ENCODE data around the gene CYP17A1. TPM values are rescaled to one million over a fixed set of nuclear protein-coding genes. Genes with fewer than 3 reads are reported as not detected.

CYP17A1 gene
- total RNA-seq, 1 experiment from 2014 or later, result 2.1 TPM

DNA sequence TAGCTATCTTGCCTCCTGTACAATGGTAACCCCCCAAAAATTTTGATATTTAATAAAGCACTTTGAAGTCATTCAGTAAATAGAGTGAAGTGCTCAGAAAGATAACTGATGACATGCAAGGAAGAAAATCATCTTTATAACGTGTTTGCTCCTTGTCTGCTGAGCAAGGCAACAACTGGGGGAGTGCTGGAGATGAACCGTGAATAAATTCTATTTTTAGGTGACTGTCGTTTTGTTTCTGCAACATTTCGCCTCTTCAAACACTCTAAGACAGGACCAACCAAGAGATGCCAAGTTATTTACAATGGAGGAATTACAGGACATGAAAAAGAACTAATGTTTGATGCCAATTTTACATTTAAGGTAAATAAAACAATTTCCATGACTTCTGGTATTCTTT, 41.4 kb upstream of the CYP17A1 start:
- no peak for TF ChIP-seq SIN3A (IDR thresholded peaks at IDR 0.05; ENCODE audit: borderline replicate concordance, insufficient read depth, low read depth, low read length)
- intact Hi-C loops (cut with micrococcal nuclease; ENCODE audit: unreplicated experiment), result no loop called here
- Histone ChIP-seq H3K4me1 (ENCODE audit: control insufficient read depth, insufficient read depth, low read length) (no peaks in the 10 kb centered on the region), H3K27me3 (ENCODE audit: control insufficient read depth, insufficient read depth, low read length) (no peaks in the 10 kb centered on the region), H3K27ac (ENCODE audit: low read length) (no peak overlapping the region), H3K9me3 (ENCODE audit: control insufficient read depth, insufficient read depth, low read depth, low read length) (no peaks in the 10 kb centered on the region), H3K36me3 (ENCODE audit: control insufficient read depth, insufficient read depth, low read length) (no peaks in the 10 kb centered on the region), H3K4me3 (ENCODE audit: low read depth in 2 of 2, low read length in 2 of 2) (no peak overlapping the region)
- BruUV-seq (replicated peaks), result no TSS peak
- ChIA-PET CTCF (no interaction called here), POLR2A (no interaction called here)
- ATAC-seq (no peak), DNase-seq (ENCODE audit: low read depth, low spot score) (no peak)
- in situ Hi-C loops (cut with HindIII; ENCODE audit: low pct_unique_long_range_greater_than_20kb, low sequenced_read_pairs), result no loop called here

DNA sequence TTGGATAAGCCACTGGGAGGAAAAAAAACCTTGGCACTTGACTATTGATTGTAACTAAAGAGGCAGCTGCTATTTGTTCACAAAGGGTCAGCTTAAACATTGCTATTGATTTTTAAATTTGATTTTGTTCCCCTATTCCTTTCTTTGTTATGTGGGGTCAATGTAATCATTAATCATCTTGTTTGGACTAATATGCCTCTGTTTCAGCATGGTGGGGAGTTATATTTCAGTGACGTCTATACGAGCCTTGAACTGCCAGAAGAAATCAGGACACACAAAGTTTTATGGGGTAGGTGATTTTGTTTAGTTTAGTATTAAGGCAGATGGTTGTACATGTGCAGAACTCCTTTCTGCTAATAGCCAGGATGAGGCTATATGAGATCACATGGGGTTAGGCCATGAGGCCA, 39.5 kb upstream of the CYP17A1 start:
- ChIA-PET POLR2A (no interaction called here), CTCF (no interaction called here)
- Histone ChIP-seq H3K9me3 (ENCODE audit: control insufficient read depth, insufficient read depth, low read depth, low read length) (no peaks in the 10 kb centered on the region), H3K27ac (ENCODE audit: low read length) (no peak overlapping the region), H3K4me3 (ENCODE audit: low read depth in 2 of 2, low read length in 2 of 2) (no peak overlapping the region), H3K27me3 (ENCODE audit: control insufficient read depth, insufficient read depth, low read length) (no peaks in the 10 kb centered on the region), H3K36me3 (ENCODE audit: control insufficient read depth, insufficient read depth, low read length) (no peaks in the 10 kb centered on the region), H3K4me1 (ENCODE audit: control insufficient read depth, insufficient read depth, low read length) (no peaks in the 10 kb centered on the region)
- in situ Hi-C loops (cut with HindIII; ENCODE audit: low pct_unique_long_range_greater_than_20kb, low sequenced_read_pairs) (no loop called here), intact Hi-C loops (cut with micrococcal nuclease; ENCODE audit: unreplicated experiment) (no loop called here)
- TF ChIP-seq TCF7L2 (IDR thresholded peaks at IDR 0.05; ENCODE audit: low read depth, low read length) (no peak), POLR2AphosphoS5 (IDR thresholded peaks at IDR 0.05; ENCODE audit: low read depth, low read length) (no peak), SIN3A (IDR thresholded peaks at IDR 0.05; ENCODE audit: borderline replicate concordance, insufficient read depth, low read depth, low read length) (no peak)
- TF ChIP-seq, protein P1, sequence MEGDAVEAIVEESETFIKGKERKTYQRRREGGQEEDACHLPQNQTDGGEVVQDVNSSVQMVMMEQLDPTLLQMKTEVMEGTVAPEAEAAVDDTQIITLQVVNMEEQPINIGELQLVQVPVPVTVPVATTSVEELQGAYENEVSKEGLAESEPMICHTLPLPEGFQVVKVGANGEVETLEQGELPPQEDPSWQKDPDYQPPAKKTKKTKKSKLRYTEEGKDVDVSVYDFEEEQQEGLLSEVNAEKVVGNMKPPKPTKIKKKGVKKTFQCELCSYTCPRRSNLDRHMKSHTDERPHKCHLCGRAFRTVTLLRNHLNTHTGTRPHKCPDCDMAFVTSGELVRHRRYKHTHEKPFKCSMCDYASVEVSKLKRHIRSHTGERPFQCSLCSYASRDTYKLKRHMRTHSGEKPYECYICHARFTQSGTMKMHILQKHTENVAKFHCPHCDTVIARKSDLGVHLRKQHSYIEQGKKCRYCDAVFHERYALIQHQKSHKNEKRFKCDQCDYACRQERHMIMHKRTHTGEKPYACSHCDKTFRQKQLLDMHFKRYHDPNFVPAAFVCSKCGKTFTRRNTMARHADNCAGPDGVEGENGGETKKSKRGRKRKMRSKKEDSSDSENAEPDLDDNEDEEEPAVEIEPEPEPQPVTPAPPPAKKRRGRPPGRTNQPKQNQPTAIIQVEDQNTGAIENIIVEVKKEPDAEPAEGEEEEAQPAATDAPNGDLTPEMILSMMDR (IDR thresholded peaks at IDR 0.05), result no peak
- TF ChIP-seq, protein P2, sequence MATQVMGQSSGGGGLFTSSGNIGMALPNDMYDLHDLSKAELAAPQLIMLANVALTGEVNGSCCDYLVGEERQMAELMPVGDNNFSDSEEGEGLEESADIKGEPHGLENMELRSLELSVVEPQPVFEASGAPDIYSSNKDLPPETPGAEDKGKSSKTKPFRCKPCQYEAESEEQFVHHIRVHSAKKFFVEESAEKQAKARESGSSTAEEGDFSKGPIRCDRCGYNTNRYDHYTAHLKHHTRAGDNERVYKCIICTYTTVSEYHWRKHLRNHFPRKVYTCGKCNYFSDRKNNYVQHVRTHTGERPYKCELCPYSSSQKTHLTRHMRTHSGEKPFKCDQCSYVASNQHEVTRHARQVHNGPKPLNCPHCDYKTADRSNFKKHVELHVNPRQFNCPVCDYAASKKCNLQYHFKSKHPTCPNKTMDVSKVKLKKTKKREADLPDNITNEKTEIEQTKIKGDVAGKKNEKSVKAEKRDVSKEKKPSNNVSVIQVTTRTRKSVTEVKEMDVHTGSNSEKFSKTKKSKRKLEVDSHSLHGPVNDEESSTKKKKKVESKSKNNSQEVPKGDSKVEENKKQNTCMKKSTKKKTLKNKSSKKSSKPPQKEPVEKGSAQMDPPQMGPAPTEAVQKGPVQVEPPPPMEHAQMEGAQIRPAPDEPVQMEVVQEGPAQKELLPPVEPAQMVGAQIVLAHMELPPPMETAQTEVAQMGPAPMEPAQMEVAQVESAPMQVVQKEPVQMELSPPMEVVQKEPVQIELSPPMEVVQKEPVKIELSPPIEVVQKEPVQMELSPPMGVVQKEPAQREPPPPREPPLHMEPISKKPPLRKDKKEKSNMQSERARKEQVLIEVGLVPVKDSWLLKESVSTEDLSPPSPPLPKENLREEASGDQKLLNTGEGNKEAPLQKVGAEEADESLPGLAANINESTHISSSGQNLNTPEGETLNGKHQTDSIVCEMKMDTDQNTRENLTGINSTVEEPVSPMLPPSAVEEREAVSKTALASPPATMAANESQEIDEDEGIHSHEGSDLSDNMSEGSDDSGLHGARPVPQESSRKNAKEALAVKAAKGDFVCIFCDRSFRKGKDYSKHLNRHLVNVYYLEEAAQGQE (IDR thresholded peaks at IDR 0.05; ENCODE audit: insufficient read depth in 1 of 2, low read depth in 2 of 2, low read length in 1 of 2), result no peak
- no TSS peak for BruUV-seq (replicated peaks)
- no peak for ATAC-seq
- no peak for DNase-seq (ENCODE audit: low read depth, low spot score)

DNA sequence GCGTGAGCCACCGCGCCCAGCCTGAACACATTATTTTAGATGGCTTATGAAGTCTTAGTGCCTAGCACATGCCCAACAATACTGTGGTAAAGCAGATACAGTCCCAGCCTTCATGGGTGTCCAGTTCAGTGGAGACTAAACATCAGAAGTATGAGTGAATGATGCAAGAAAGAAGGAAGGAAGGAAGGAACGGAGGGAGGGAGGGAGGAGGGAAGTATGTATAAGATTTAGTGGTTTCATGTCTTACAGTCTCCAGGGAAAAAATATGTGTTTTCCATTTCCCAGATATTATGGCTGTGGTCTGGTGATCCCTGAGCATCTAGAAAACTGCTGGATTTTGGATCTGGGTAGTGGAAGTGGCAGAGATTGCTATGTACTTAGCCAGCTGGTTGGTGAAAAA, 35.0 kb upstream of the CYP17A1 start:
- no TSS peak for BruUV-seq (replicated peaks)
- in situ Hi-C loops (cut with HindIII; ENCODE audit: low pct_unique_long_range_greater_than_20kb, low sequenced_read_pairs) (no loop called here), intact Hi-C loops (cut with micrococcal nuclease; ENCODE audit: unreplicated experiment) (no loop called here)
- TF ChIP-seq, protein P1 (IDR thresholded peaks at IDR 0.05), result no peak
- TF ChIP-seq SIN3A (IDR thresholded peaks at IDR 0.05; ENCODE audit: borderline replicate concordance, insufficient read depth, low read depth, low read length) (no peak), POLR2AphosphoS5 (IDR thresholded peaks at IDR 0.05; ENCODE audit: low read depth, low read length) (no peak), TCF7L2 (IDR thresholded peaks at IDR 0.05; ENCODE audit: low read depth, low read length) (no peak)
- TF ChIP-seq, protein P2 (IDR thresholded peaks at IDR 0.05; ENCODE audit: insufficient read depth in 1 of 2, low read depth in 2 of 2, low read length in 1 of 2), result no peak
- Histone ChIP-seq H3K9me3 (ENCODE audit: control insufficient read depth, insufficient read depth, low read depth, low read length) (no peaks in the 10 kb centered on the region), H3K4me1 (ENCODE audit: control insufficient read depth, insufficient read depth, low read length) (peaks cover 3% of the 10 kb centered on the region; the same call in 1 of the 2 replicates), H3K27me3 (ENCODE audit: control insufficient read depth, insufficient read depth, low read length) (no peaks in the 10 kb centered on the region), H3K27ac (ENCODE audit: low read length) (no peak overlapping the region), H3K36me3 (ENCODE audit: control insufficient read depth, insufficient read depth, low read length) (no peaks in the 10 kb centered on the region), H3K4me3 (ENCODE audit: low read depth in 2 of 2, low read length in 2 of 2) (no peak overlapping the region)
- no peak for DNase-seq (ENCODE audit: low read depth, low spot score)
- ChIA-PET POLR2A (interaction anchor here (0.6 kb wide), 1 partner anchor 96 kb away, joined by 3 read pairs; no protein-coding TSS in a partner anchor), CTCF (no interaction called here)
- ATAC-seq, result no peak
